Prostate gland (tissue), 2 donors: ENCODE data around the gene STAT5A. TPM values are rescaled to one million over a fixed set of nuclear protein-coding genes. Genes with fewer than 3 reads are reported as not detected.

ENCODE experiments used
- DNase-seq: peaks from one replicate; pipeline ENCODE4 v3.0.0-alpha.2; 2019; ENCODE audit warnings: low spot score
- H3K27ac ChIP-seq, 2 donors: fragments of 200-600 bp; sonication (generic); 2 replicates each; pipeline ENCODE4 v1.5.1; 2017 to 2019
- H3K27me3 ChIP-seq: fragments of 200-600 bp; sonication (generic); replicated peaks from 2 replicates; pipeline ENCODE4 v1.5.1; 2019; ENCODE audit not compliant: insufficient read depth
- H3K36me3 ChIP-seq, 2 donors: fragments of 200-600 bp; sonication (generic); 1 replicate in 1 of 2; 2 replicates in 1 of 2; pipeline versions ENCODE4 v1.5.1 to v1.8.1; 2017 to 2019
- H3K4me1 ChIP-seq: fragments of 200-600 bp; sonication (generic); replicated peaks from 2 replicates; pipeline ENCODE4 v1.5.1; 2019
- H3K4me3 ChIP-seq, 2 donors: fragments of 200-600 bp; sonication (generic); 2 replicates each; pipeline ENCODE4 v1.5.1; 2017 to 2019
- H3K9me3 ChIP-seq: fragments of 200-600 bp; sonication (generic); 2 replicates; pipeline ENCODE4 v1.5.1; 2017
- POLR2A ChIP-seq: fragments of 450-650 bp; IDR thresholded peaks from one replicate; pipeline ENCODE4 v1.6.1; 2016; ENCODE audit warnings: antibody characterized with exemption, mild to moderate bottlenecking
- POLR2AphosphoS5 ChIP-seq: sonication (generic); formaldehyde crosslinking; IDR thresholded peaks from one replicate; pipeline ENCODE4 v1.6.1; 2017; ENCODE audit warnings: antibody characterized with exemption
- WGBS: methylation state at CpG from one replicate; pipeline ENCODE4 v1.1.5; 2018; 5-methylcytosine and 5-hydroxymethylcytosine counted together
- intact Hi-C: fragments of 100-400 bp; cut with DNase I; formaldehyde crosslinking; loops from one replicate; pipeline ENCODE4 v1.14.2; 2022
- total RNA-seq, 2 donors: library from RNA; depleted of rRNA; stranded (reverse); fragments of >200 nt; gene quantifications; one replicate each; pipeline ENCODE4 v1.1.0, GENCODE V29; 2016
- TF ChIP-seq, protein P1 (sequence below), 4 experiments: fragments of 200-600 bp in 2 of 4; fragments of 450-650 bp in 2 of 4; sonication (generic) in 2 of 4; IDR thresholded peaks; 1 replicate in 3 of 4; 2 replicates in 1 of 4; pipeline ENCODE4 v1.5.1; 2016 to 2019; ENCODE audit warnings: antibody characterized with exemption in 4 of 4, mild to moderate bottlenecking in 2 of 4, moderate library complexity in 2 of 4

STAT5A gene
- total RNA-seq, 2 donors from 2014 or later: 31.1 to 45.8 TPM

DNA sequence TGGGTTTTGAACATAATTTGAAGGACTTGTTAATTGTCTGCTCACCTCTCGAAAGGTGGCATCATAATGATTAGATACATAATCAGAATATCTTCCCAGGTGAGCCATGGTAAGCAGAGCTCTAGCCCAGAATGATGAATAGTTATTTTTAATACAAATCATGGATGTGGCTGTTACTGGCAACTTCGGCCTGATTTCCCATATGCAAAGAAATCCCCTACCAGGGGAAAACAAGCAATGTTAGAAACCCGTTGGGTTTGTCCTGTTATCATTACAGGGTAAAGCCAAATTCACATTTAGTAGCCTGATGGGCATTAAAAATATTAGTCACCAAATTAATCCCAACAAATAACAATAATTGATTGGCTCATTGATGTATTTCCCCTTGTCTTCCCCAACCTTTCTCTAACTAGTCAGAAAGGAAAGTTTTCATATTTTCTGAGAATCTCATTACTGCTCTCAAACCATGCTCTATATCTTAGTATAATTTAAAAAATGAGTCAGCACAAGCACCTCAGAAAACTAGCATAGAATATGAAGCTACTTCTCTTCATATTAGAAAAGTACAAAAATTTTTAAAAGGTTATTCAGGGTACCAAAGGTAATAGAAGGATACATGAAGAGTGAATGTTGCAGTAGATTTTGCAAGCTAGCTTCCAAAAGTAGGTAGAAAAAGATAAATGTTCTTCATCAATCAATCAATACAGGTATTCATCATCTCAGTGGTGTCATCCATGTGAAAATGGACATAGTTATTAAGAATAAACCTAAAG, 17.1 kb upstream of the STAT5A start:
- Histone ChIP-seq H3K4me3 (no peak overlapping the region), H3K9me3 (no peaks in the 10 kb centered on the region), H3K27me3 (no peaks in the 10 kb centered on the region), H3K36me3 (no peaks in the 10 kb centered on the region), H3K4me1 (no peaks in the 10 kb centered on the region), H3K27ac (no peak overlapping the region)
- TF ChIP-seq POLR2AphosphoS5: no peak
- TF ChIP-seq POLR2A: no peak
- TF ChIP-seq, protein P1, sequence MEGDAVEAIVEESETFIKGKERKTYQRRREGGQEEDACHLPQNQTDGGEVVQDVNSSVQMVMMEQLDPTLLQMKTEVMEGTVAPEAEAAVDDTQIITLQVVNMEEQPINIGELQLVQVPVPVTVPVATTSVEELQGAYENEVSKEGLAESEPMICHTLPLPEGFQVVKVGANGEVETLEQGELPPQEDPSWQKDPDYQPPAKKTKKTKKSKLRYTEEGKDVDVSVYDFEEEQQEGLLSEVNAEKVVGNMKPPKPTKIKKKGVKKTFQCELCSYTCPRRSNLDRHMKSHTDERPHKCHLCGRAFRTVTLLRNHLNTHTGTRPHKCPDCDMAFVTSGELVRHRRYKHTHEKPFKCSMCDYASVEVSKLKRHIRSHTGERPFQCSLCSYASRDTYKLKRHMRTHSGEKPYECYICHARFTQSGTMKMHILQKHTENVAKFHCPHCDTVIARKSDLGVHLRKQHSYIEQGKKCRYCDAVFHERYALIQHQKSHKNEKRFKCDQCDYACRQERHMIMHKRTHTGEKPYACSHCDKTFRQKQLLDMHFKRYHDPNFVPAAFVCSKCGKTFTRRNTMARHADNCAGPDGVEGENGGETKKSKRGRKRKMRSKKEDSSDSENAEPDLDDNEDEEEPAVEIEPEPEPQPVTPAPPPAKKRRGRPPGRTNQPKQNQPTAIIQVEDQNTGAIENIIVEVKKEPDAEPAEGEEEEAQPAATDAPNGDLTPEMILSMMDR (IDR thresholded peaks at IDR 0.05): no peak
- no peak for DNase-seq
- WGBS: 92% methylated on average over 3 of the region's 3 CpGs
- intact Hi-C loops: no loop called here

DNA sequence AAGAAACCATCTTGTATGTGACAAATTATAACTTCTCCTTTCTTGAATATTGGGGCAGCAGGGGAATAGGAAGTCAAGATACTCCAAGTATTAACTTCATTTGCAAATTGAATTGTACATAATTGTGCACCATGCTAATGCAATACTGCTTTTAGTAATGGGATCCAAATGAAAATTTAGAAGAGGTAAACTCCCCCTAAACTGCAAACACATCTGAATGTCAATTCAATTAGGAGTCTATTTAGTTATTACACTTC, 16.6 kb upstream of the STAT5A start:
- Histone ChIP-seq H3K27me3 (no peaks in the 10 kb centered on the region), H3K4me3 (no peak overlapping the region), H3K9me3 (no peaks in the 10 kb centered on the region), H3K36me3 (no peaks in the 10 kb centered on the region), H3K27ac (no peak overlapping the region), H3K4me1 (no peaks in the 10 kb centered on the region)
- no peak for DNase-seq
- TF ChIP-seq, protein P1 (IDR thresholded peaks at IDR 0.05): no peak
- no peak for TF ChIP-seq POLR2A
- TF ChIP-seq POLR2AphosphoS5: no peak
- intact Hi-C loops: no loop called here

DNA sequence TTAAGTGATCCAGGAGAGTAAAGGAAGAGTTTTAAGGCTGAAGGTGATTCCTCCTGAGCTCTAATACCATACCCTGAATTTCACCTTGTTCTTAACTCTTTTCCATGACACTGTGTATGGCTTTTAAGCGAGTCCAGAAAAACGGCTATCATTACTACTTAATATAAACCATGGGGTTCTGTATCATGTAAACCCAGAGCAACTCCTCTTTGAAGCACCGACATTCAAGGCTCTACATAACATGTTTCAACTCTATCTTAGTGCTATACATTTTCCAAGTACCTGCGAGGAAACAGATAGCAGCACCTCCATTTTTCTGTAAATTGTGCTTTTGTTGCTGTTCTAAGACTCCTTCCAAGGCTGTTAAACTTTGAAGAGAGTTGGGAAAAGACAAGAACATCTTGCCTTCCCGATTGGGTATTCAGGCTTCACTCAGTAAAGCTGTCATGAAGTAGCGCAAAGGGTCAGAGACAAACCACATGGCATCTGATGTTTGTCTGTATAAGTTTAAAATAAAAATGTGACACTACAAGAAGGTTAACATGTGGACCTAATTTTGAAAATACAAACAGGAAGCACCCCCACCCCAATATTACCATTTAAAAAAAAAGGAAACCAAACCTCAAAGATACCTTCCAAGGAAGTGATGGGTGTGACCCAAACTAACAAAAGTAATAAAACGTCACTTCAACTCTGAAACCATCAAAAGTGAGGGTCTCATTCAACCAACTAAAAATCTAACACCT, 16.0 kb upstream of the STAT5A start:
- no peak for DNase-seq
- WGBS: 63% methylated on average over 7 of the region's 7 CpGs
- Histone ChIP-seq H3K27ac (no peak overlapping the region), H3K36me3 (no peaks in the 10 kb centered on the region), H3K4me3 (no peak overlapping the region), H3K4me1 (no peaks in the 10 kb centered on the region), H3K27me3 (no peaks in the 10 kb centered on the region), H3K9me3 (no peaks in the 10 kb centered on the region)
- TF ChIP-seq, protein P1 (IDR thresholded peaks at IDR 0.05): no peak
- no peak for TF ChIP-seq POLR2A
- TF ChIP-seq POLR2AphosphoS5: no peak
- intact Hi-C loops: no loop called here

DNA sequence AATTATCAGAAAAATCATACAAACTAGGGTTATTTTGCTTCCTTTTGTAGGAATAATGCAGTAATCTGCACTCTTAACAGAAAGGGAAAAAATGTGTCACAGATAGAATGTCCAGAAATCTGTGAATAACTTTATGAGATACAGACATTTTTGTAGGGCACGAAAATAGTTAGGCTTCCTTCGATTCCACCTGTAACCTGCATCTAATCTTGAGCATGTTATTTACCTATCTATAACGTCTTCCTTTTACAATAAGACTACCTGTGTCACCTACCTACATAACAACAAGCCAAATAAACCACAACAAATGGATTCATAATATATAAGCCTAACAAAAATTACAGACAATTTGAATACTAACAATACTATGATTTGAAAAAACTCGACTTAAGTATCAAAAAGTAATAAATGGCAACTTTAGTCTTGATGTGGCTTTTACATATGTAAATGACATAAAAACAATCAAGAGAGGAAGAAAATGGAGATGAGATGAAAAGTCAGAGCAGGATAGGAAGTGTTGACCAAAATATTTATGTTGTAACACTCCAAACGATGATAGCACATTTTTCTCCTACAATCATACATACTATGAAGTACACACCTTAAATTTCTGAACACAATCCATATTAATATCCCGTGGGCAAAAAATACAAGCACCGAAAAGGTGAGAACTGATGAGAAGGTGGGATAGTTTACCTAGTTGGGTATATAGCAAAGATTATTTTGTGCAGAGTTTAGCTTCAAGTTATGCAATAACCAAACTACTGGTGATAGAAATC, 14.6 kb upstream of the STAT5A start:
- no peak for TF ChIP-seq POLR2A
- TF ChIP-seq, protein P1 (IDR thresholded peaks at IDR 0.05): no peak
- intact Hi-C loops: no loop called here
- H3K27me3 ChIP-seq: no peaks in the 10 kb centered on the region
- H3K36me3 ChIP-seq: no peaks in the 10 kb centered on the region
- no peaks in the 10 kb centered on the region for H3K4me1 ChIP-seq
- no peak overlapping the region for H3K4me3 ChIP-seq
- no peaks in the 10 kb centered on the region for H3K9me3 ChIP-seq
- 70% methylated on average over 7 of the region's 7 CpGs for WGBS
- no peak for DNase-seq
- H3K27ac ChIP-seq: no peak overlapping the region
